Left renal pelvis (tissue), 4 donors: ENCODE measurements around the gene KAT2B. TPM values are rescaled to one million over a fixed set of nuclear protein-coding genes. Genes with fewer than 3 reads are reported as not detected.

Experiments used
- DNase-seq, 4 donors: peaks; one replicate each; pipeline ENCODE4 v3.0.0-alpha.2; 2013; ENCODE audit warnings: low read depth in 4 of 4, low spot score in 3 of 4
- polyA plus RNA-seq, 4 donors: library from polyadenylated mRNA; unstranded; fragments of 120-200 nt; gene quantifications; one replicate each; pipeline ENCODE4 v1.2.1, GENCODE V29; 2013; ENCODE audit not compliant: insufficient read length in 4 of 4

KAT2B gene
- polyA plus RNA-seq, 4 donors = 19.0 to 30.8 (median 24.8) TPM

DNA sequence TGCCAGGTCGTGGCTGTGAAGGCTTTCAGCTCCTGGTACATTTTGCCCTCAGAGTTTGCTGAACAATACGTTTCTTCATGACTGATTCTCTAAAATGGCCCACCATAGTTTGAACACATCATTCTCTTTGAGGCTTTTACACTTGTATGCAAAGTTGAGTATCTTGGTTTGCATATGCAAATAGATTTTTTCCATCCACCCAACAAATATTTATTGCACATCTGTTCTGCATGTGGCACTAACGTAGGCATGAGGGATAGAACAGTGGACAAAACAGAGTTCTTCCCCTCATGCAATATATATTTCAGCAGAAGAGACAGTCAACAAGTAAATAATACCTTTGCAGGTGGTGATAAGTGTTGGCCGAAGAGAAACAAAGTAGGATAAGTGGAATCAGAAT, 55.2 kb downstream of the KAT2B start:
- DNase-seq = no peak

DNA sequence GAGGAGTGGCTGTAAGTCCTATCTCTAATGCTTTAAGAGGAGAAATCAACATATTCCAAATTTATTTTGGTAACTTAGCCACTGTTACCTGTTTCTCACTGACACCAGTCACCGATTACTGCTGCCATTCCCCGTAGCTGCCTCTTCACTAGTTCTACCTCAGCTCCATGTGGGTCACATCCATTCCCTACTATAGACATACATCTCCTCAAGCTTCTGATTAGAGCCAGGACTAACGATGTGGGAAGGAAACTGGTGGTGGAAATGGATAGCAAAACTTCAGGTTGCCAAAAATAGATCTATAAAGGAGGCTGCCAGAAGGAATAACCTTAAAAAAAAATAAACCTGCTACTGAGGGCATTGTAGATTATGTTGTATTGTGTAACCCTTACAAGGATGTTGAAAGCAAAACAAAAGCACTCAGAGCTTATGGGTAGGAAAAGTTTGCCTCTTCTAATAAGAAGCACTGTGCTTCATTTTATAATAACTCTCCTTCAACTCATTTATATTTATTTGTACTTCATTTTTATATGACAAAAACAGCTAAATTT, 56.0 kb downstream of the KAT2B start:
- DNase-seq = no peak

DNA sequence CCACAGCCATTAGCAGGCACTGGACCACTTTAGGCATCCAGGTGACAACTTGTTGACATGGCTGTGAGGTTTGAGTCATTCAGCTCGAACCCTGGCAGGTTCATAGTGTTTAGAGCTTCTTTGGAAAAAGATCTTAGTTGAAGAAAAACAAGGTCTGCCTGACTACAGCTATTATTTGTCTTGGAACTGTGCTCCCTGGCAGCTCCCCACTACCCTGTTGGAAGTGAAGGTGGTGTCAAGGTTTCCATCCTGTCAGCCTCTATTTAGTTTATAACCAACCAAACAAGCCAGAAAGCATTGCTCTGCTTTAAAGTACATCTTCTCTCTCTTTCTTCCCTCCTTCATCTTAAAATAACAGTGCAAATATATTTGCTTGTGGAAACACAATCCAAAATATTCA, 56.8 kb downstream of the KAT2B start:
- no peak for DNase-seq

DNA sequence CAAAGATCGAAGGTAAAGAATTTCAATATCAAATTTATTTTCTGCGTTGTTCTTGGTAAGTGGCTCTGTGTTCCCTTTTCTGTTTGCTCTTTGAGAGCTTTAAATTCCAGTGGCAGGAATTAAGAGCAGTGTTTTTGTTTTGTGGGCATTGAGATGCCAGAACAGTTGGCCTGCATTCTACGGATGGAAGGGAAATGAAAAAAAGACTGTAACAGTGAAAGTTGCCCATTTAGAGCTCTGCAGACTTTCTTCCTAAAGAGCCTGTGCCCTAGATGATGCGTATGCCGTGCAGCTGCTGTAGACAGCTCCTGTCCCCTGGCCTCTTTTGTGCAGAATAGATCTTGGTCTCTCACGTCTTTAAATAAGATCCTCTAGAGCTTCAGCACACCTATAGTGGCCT, 58.8 kb downstream of the KAT2B start:
- DNase-seq = no peak

DNA sequence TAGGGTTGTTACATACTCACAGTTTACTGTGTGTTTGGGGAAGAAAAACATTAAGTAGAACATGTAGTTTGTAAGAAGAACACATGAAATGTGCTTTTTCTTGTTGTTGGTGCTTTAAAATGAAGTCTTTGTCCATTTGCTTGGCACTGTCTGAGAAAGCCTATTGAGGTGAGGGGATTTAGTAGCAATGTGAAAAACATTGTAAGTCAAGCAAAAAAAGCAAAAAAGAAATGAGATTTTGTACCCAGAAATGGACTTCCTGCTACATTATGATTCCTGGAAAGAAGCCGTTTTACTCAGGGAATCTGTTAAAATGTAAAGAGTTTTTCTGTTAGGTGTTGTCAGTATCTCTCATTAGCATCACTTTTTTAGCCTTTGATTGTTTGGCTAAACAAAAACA, 59.9 kb downstream of the KAT2B start:
- no peak for DNase-seq

DNA sequence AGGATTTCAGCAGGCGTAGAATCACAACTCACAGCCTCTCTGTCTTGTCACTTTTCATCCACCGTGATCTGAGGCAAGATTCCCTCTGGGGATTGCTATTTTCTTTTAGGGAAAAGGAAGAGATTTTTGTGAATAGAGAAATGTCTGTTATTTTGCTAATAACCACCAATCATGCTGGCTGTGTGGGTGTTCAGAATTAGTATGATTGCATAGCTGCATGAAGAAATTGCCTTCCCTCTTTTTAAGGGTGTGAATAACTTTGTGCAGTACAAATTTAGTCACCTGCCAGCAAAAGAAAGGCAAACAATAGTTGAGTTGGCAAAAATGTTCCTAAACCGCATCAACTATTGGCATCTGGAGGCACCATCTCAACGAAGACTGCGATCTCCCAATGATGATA, 60.8 kb downstream of the KAT2B start:
- no peak for DNase-seq

DNA sequence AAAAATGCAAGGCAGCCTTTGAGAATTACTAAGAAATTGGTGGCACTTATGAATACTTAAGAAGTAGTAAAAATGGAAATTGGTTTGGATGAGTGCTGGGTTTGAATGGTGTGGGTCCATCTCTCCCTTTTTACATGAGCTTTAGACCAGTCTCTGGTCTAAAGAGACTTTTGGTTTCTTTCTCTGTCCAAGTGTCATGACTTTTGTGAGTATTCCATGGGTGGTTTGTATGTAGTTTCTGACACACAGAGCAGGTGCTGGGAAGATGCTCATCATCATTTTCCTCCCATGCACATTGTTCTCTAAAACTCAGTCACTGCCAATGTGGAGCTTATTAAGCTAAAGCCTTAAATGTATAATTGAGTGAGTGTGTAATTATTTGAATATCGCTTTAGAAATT, 63.5 kb downstream of the KAT2B start:
- no peak for DNase-seq

DNA sequence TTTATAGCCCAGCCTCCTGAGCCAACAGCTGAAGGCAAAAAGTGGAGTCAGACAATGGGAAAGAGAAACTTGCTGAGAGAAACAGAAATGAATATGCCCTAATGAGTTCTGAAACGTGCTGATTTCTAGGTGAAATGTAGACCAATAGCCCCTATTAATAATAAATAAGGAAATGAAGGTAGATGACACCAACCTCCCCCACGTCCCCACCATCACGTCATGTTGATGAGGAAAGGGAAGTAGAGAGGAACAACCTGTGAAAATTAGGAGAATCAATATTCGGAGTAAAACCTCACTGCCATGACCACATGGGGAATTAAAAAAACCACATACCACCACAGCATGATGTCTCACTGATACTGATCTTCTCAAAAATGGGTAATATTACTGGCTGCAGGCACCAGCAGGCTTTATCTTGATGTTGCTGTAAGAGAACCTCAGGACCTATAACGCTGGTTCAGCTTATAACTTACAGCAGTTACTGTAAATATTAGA, 64.0 kb downstream of the KAT2B start:
- no peak for DNase-seq

DNA sequence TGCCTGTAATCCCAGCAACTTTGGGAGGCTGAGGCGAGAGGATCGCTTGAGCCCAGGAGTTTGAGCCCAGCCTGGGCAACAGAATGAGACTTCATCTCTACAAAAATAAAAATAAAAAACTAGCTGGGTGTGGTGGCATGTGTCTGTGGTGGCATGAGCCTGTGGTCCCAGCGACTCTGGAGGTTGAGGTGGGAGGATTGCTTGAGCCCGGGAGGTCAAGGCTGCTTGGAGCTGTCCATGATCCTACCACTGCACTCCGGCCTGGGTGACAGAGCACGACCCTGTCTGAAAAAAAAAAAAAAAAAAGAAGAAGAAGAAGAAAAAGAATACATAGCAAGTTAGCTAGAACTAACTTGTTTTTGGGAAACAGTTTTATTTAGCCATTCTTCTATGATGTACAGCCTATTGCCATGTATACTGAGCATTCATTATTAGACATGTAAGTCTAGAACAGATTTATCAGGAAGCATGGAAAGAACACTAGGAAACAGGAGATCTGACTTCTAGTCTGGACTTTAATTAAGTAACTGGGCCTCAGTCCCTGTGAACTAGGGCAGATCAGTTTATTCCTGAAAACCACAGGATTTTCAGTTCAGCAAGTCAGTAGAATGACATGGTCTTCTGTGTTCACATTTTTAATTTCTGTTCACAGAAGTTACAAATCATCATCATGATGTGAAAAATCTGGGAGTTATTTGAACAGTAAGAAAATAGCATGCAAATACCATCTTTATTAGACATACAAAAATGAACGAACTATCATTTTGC, 65.5 kb downstream of the KAT2B start:
- DNase-seq = no peak

DNA sequence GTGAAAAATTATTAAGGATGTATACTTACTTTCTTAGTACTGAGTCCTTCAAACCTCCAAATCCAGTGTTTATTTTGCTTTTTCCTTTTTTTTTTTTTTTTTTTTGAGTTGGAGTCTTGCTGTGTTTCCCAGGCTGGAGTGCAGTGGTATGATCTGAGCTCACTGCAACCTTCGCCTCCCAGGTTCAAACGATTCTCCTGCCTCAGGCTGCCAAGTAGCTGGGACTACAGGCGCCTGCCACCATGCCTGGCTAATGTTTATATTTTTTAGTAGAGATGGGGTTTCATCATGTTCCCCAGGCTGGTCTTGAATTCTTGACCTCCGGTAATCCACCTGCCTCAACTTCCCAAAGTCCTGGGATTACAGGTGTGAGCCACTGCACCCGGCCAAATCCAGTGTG, 67.5 kb downstream of the KAT2B start:
- no peak for DNase-seq

DNA sequence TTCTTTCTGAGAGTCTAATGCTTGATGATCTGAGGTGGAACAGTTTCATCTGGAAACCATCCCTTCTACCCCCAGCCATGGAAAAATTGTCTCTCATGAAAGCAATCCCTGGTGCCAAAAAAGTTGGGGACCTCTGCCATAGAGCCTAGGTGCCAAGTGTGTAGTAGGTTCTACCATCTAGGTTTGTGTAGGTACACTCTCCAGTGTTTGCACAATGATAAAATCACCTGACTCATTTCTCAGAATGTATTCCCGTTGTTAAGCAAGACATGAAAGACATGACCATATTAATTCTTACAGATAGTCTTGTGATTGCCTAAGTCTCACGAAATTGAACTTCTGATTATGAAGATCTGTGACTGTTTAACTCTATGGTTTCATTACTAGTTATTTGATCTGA, 68.6 kb downstream of the KAT2B start:
- DNase-seq = no peak

DNA sequence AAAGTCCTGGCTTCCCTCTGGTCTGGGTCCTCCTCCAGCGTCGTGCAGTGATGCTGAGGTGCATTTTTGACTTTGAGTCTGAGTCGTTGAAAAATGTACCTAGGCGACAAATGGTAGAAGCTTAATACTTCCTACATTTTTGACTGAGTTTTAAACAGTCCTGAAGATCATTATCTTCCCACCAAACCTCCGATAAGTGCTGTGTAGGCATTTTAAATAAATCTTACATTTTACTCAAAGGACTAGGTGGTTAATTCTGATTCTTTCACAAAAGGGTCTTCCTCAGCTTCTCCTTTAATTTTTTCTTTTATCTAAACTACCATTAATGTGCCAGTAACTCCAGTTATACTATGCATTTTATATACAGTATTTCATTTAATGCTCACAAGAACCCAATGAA, 70.6 kb downstream of the KAT2B start:
- no peak for DNase-seq

DNA sequence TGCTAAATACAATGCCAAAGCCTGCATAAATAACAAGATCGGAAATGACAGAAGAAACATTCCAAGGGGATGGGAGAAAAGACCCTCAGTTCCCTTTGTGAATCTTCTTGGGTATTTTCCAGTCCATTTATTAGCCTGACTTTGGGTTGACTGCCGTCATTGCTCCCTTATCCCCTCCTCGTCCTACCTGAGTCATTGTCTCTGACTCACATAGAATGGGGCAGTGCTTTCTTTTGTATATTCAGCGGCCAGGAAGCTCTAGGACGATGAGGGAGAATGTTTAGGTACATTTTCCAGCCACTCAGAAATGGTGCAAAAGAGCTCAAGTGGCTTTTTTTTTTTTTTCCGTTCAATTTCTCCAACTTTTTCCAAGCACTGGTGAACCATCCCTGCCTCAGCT, 71.6 kb downstream of the KAT2B start:
- DNase-seq = no peak

DNA sequence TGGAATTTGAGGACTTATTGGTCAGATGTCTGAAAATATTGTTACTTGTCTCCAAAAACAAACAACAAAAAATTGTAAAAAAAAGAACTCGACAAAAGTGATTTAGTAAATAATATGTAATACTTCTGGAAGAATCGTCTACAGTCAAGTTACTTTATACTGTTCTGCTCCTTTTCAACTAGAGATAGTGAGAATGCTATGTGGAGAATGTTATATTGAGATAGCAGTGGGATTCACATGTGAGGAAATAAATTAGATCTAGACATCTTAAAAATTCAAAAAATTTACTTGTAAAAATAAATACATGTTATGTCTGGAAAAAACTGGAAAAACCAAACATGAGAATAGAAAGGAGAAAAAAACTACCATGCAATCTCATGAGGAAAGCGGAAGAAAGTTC, 80.8 kb downstream of the KAT2B start:
- no peak for DNase-seq

DNA sequence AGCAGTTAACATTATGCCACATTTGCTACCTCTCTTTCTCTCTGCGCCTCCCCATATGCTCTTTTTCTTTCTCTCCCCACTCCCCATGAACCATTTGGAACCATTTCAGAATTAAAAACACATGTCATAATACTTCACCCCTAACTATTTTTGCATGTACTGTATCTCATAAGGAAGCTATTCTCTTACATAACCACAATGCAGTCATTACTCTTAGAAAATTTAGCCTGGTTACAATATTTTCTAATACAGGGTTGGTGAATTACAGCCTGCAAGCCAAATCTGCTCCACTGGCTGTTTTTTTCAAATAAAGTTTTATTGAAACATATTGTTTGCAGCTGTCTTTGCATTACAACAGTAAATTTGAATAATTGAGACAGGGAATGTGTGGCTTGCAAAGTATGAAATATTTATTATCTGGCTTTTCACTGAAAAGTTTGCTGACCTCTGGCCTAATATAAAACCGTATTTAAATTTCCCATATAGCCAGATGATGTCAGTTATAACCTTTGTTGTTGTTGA, 82.9 kb downstream of the KAT2B start:
- DNase-seq = no peak

DNA sequence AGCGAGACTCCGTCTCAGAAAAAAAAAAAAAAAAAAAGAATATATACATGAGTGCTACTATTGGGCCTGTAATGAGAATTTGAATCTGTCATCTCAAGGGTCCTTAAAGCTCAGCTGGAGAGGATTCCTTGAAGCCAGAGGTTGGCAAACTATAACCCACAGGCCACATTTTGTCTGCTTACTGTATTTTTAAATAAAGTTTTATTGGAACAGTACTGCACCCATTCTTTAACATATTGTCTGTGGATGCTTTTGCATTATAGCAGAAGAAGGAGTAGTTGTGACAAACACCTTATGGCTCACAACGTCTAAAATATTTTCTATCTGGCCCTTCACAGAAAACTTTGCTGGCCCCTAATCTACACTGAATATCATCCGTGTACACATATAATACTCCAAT, 85.0 kb downstream of the KAT2B start:
- DNase-seq = no peak

DNA sequence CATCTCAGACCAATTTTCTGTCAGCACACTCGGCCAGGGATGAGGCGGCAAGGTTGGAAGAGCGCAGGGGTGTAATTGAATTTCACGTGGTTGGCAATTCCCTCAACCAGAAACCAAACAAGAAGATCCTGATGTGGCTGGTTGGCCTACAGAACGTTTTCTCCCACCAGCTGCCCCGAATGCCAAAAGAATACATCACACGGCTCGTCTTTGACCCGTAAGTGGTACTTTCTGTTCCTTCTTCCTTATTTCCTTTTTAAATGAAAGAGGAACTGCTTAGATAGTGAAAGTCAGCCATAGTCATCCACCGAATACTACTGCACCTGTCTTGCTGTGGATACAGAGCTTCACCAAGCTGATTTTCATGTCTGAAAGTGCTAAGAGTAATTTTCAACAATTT, 85.7 kb downstream of the KAT2B start:
- DNase-seq = no peak

DNA sequence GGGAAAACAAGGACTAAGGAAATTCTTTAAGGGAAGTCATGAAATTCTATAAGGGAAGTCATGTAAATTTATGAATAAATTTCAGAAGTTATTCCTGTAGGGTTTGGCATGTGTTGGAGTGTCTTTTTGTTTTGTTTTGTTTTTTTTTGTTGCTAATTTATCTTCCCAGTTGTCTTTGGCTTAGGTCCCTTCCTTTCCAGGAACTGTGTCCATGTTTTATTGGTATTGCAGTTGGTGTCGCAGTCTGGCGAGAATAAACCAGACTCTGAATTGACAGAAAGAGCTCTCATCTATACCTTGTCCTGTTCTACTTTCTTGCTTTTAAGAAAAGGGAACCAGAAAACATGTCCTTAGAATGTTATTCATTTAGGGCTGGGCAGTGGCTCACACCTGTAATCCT, 88.1 kb downstream of the KAT2B start:
- no peak for DNase-seq

DNA sequence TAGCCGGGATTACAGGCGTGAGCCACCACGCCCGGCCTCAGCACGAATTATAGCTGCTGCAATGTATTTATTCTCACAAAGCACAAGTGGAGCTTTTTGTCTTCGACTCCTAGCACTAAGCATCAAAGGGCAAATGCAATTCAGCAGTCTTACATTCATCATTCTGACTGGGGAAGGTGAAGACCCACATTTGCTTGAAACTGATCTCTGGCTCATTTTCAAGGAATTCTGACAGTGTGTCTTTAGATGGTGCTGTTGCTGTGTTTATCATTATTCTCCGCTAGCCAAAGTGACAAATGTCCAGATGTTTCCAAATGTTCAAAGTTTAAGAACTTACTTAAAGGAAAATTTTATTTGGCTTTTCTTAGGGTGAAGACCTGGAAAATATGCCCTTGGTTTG, 89.9 kb downstream of the KAT2B start:
- peak in 1 of 4 donors; percentile 42 for DNase-seq

DNA sequence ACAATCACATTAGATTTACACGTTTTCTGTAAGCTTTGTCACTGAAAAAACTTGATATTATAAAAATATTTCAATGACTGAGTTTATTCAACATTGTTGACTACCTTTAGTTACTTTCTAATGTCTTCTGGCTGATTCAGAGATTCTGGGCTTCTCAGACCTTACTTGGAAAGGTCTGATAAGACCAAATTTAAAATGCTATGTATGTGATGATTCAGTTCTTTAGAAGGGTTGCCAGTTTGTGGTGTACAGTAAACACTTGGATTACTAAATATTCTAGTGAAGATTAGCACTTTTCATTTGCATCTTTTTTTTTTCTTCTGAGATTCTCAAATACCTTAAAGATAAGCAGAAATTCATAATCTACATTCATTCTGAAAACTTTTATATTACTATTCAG, 96.0 kb downstream of the KAT2B start:
- DNase-seq = no peak

DNA sequence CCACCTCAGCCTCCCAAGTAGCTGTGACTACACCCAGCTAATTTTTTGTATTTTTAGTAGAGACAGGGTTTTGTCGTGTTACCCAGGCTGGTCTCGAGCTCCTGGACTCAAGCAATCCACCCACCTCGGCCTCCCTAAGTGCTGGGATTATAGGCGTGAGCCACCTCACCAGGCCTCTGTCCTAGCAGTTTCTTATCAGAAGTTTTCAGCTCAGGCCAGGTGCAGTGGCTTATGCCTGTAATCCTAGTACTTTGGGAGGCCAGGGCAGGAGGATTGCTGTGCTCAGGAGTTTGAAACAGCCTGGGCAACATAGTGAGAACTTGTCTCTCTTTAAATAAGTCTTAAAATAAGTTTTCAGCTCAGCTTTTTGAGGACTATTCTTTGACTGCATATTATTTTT, 97.4 kb downstream of the KAT2B start:
- DNase-seq = no peak

DNA sequence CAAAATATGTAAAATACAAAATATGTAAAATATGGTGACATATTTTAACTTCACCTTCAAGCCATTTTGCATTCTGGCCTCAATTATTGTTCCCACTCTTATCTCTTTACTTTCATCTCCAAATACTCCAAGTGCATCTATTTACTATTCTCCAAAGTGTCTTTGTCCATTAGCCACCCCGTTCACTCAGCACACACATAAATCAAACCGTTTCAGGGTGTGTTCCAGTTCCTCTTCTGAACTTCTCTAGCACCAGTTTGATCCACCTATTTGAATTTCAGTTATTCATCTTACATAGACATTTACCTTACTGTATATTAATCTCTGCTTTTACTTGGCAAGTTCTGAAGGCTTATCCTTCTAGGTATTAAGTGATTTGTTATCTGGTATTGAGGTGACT, 100.6 kb downstream of the KAT2B start:
- no peak for DNase-seq
